PC-3 (cell line): ENCODE measurements around the gene SERINC1.

Source experiments
- CTCF ChIP-seq: fragments of 300-600 bp; sonication (generic); conservative IDR thresholded peaks from 2 replicates; pipeline ENCODE4 v1.5.1; 2017; ENCODE audit warnings: antibody characterized with exemption, low read depth, mild to moderate bottlenecking, low read length
- EZH2 ChIP-seq: fragments of 300-600 bp; sonication (generic); IDR thresholded peaks from one replicate; pipeline ENCODE4 v1.6.1; 2017; ENCODE audit warnings: antibody characterized with exemption, mild to moderate bottlenecking, low read length; ENCODE audit not compliant: unreplicated experiment
- EZH2phosphoT487 ChIP-seq: fragments of 300-600 bp; sonication (generic); IDR thresholded peaks from 2 replicates; pipeline ENCODE4 v1.6.1; 2018; ENCODE audit warnings: mild to moderate bottlenecking, antibody characterized with exemption, low read length, borderline replicate concordance

- TF ChIP-seq CTCF (no peak), EZH2 (no peak), EZH2phosphoT487 (no peak)
Measured at GRCh38 chr6:122484760-122485159, 13.2 kb upstream of the SERINC1 start.
